Stimulated activated CD8-positive, alpha-beta memory T cell treated with anti-CD3 and anti-CD28 coated beads, Interleukin-15, amount 100 ng/mL, for 1 hour (primary cell): Measurements from ENCODE around the gene ASTN2.

Source experiments
- DNase-seq: peaks from one replicate; pipeline ENCODE4 v3.0.0-alpha.2; 2020; ENCODE audit warnings: low read depth

Gene ASTN2

GRCh38 chr9:117414906-117415331 lies at the start of gene ASTN2:
Gene ASTN2, minus strand, starts transcription at chr9:117415057. Its CDS starts 119 bp downstream, at chr9:117414938.
- DNase-seq: no peak

- DNase-seq: no peak
These were observed 48.0 kb upstream of the ASTN2 start for GRCh38 chr9:117462861-117463260.

- DNase-seq: no peak
These were observed 46.5 kb upstream of the ASTN2 start for GRCh38 chr9:117461386-117461785.

GRCh38 chr9:117460743-117461142 lies 45.9 kb upstream of the ASTN2 start:
- no peak for DNase-seq

- DNase-seq: no peak
These were observed 45.1 kb upstream of the ASTN2 start for GRCh38 chr9:117459913-117460312.

GRCh38 chr9:117458066-117458465 lies 43.2 kb upstream of the ASTN2 start:
- DNase-seq: no peak

GRCh38 chr9:117454711-117455110 lies 39.9 kb upstream of the ASTN2 start:
- DNase-seq: no peak

- no peak for DNase-seq
These were observed 38.9 kb upstream of the ASTN2 start for GRCh38 chr9:117453737-117454136.

- DNase-seq: no peak
These were observed 36.5 kb upstream of the ASTN2 start for GRCh38 chr9:117451311-117451710.

- DNase-seq: no peak
These were observed 33.2 kb upstream of the ASTN2 start for GRCh38 chr9:117448066-117448465.

GRCh38 chr9:117445631-117446030 lies 30.8 kb upstream of the ASTN2 start:
- DNase-seq: no peak

- no peak for DNase-seq
These were observed 29.6 kb upstream of the ASTN2 start for GRCh38 chr9:117444501-117444900.

- no peak for DNase-seq
These were observed 22.4 kb upstream of the ASTN2 start for GRCh38 chr9:117437283-117437682.

GRCh38 chr9:117435630-117436261 lies 20.9 kb upstream of the ASTN2 start:
- no peak for DNase-seq

- DNase-seq: no peak
These were observed 19.7 kb upstream of the ASTN2 start for GRCh38 chr9:117434566-117434965.

GRCh38 chr9:117430813-117431212 lies 16.0 kb upstream of the ASTN2 start:
- DNase-seq: no peak

GRCh38 chr9:117427357-117427913 lies 12.6 kb upstream of the ASTN2 start:
- DNase-seq: no peak

- DNase-seq: no peak
These were observed 10.7 kb upstream of the ASTN2 start for GRCh38 chr9:117425566-117425965.

- no peak for DNase-seq
These were observed 9.4 kb upstream of the ASTN2 start for GRCh38 chr9:117424291-117424690.

GRCh38 chr9:117418111-117418510 lies 3.3 kb upstream of the ASTN2 start:
- no peak for DNase-seq

- DNase-seq: no peak
These were observed 2.0 kb upstream of the ASTN2 start for GRCh38 chr9:117416856-117417255.

- DNase-seq: no peak
These were observed 579 bp upstream of the ASTN2 start for GRCh38 chr9:117415358-117415914.

GRCh38 chr9:117414220-117414905 lies 494 bp downstream of the ASTN2 start:
- DNase-seq: no peak
